ENCODE data around the gene DGAT2.

DGAT2 gene

DNA sequence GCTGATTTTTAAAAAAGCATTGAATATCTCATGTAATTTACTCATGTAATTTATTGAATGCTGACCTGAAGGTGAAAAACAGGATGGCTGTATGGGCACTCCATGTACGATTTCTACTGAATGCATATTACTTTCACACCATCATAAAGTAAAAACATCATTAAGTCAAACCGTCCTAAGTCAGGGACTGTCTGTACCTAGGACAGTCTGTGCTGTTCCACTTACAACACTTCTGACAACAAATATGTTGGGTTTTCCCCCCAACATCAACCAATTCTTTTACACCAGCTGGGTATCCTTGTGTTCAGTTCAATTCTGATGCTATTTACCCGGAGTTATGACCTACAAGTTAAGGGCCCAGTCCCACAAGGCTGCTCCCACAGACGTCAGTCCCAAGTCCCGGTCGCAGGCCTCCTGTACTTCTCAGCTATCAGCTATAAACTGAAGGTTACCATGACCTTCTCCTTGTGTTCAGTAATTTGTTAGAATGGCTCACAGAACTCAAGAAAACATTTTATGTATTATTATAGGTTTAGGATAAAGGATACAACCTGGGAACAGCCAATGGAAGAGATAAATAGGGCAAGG, 63.4 kb downstream of the DGAT2 start:
- no peak for DNase-seq

DNA sequence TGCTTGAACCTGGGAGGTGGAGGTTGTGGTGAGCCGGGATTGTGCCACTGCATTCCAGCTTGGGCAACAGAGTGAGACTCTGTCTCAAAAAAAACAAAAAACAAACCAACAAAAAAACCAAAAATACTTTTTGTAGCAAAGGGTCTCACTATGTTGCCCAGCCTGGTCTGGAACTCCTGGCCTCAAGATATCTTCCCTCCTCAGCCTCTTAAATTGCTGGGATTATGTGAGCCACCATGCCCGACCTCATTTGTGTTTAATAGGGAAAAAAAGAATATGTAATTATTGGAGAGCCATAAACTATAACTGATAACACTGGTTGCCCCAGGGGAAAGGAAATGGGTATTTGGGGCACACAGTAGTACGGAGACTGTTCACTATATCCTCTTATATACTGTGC, 66.2 kb downstream of the DGAT2 start:
- no peak for DNase-seq

DNA sequence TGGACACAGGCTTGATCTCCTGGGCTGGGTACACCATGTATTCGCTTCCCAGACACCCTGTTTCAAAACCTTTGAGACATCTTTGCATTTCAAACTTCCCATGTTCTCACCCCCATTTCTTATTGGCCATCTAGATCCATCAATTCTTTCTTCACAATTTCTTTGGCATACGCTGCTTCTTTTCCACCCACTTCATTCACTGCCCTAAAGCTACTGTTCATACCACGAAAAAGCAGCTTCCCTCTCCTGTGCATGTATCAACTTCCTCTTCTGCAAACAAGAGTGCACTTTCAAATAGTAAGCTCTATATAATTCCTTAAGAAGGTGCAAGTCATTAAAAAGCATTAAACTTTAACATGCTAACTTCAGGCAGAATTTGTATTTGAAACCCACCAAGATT, 67.8 kb downstream of the DGAT2 start:
- DNase-seq = no peak

DNA sequence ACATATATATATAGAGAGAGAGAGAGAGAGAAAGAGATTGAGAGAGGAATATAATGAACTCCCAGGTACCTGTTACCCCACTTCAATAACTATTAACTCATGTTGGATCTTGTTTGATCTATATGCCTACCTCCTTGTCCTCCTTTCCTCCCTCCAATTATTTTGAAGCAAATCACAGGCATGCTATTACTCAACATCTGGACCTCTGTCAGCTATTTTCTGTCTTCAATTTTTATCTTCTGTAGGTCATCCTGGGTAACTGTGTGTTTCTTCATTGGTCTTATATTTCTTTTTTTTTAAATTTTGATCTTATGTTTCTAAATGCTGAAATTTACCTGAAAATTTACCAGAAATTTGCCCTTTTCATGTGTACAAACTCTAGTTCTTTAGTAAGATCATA, 71.3 kb downstream of the DGAT2 start:
- no peak for DNase-seq

DNA sequence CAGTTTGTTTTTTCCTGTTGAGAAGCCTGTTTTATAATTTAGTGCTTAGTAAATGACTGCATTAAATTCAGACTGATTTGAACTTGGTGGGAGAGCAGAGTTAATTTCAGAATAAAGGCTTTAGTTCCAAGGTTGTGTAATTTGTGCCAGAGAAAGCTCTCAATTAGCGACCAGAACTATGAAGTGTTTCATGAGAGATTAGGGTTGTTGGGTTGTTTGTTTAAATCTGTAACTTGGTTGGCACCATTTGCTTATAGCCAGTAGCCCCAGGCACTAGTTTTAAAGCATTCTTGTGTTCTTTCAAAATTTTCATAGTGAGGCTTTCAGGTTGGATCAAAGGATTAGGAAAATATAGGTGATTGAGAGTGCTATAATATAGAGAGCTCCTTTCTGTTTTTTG, 71.9 kb downstream of the DGAT2 start:
- DNase-seq = no peak

DNA sequence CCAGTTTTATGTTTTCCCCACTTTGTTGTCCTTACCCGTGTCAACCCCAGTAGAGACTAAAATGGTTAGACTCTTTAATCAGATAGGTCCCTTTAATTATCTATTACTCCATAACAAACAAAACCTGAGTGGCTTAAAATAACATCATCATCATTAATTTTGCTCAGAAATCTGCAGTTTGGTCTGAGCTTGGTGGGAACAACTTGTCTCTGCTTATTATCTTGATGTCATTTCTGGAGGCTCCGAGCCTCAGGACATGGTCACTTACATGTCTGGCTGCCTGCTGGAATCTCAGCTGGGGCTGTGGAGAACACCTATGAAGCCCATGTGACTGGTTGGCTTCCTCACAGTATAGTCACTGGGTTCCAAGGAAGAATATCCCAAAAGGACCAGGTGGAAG, 73.2 kb downstream of the DGAT2 start:
- DNase-seq = no peak

DNA sequence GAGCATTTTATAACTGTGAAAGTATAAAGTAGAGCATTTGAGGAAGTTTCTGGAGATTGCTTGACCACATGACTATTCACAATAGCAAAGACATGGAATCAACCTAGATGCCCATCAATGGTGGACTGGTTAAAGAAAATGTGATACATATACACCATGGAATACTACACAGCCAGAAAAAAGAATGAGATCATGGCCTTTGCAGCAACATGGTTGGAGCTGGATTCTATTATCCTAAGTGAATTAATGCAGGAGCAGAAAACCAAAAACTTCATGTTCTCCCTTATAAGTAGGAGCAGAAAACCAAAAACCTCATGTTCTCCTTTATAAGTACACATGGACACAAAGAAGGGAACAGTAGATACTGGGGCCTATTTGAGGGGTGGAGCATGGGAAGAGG, 76.7 kb downstream of the DGAT2 start:
- no peak for DNase-seq

DNA sequence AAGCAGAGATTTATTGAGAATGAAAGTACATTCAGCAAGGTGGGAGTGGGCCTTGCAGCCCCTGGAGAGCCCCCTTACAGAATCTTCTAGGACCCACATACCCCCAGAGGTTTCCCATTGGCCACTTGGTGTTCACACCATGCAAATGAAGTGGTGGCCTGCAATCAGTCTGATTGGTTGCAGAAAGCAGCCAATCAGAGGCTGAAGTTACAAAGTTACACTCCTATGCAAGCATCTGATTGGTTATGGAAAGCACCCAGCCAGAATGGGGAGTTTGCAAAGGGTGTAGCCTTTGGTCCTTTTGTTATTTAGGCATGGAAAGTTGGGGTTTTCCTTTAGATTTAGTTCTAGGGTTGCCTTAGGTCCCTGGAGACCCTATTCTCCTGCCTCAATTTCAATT, 81.3 kb downstream of the DGAT2 start:
- no peak for DNase-seq

DNA sequence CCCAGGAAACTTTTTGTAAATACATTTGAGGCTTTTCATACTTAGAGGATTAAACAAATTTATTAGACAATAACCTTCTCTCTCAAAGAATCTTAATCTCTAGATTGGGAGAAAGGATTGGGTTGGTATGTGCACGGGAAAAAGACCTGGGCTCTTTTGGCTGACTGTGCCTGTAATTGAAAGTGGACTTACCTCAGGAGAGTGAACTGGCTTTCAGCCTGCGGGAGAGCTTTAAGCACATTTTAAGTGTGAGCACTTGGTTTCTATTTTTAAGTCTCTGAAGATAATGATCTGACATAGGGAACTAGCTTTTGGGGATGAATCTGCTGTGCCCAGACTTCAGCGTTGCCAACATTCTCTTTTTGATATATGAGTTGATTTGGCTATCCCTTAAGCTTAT, 82.2 kb downstream of the DGAT2 start:
- no peak for DNase-seq
